Neuron (in vitro differentiated cells): ENCODE data around the gene PRUNE2.

Experiments used
- H2AFZ ChIP-seq: one replicate; pipeline ENCODE4 v1.6.1; 2013; ENCODE audit warnings: low read depth, mild to moderate bottlenecking, inconsistent platforms, low read length, moderate library complexity
- H3K27me3 ChIP-seq: one replicate; pipeline ENCODE4 v1.6.1; 2013; ENCODE audit warnings: low read length; ENCODE audit not compliant: insufficient read depth
- H3K36me3 ChIP-seq: one replicate; pipeline ENCODE4 v1.6.1; 2013; ENCODE audit warnings: low read length; ENCODE audit not compliant: insufficient read depth
- H3K4me1 ChIP-seq: one replicate; pipeline ENCODE4 v1.6.1; 2013; ENCODE audit warnings: low read length; ENCODE audit not compliant: insufficient read depth
- H3K4me3 ChIP-seq: 2 replicates; pipeline ENCODE4 v1.5.1; 2013; ENCODE audit warnings: mild to moderate bottlenecking, low read length, moderate library complexity
- H3K9me3 ChIP-seq: one replicate; pipeline ENCODE4 v1.6.1; 2013; ENCODE audit warnings: low read length

The PRUNE2 gene

DNA sequence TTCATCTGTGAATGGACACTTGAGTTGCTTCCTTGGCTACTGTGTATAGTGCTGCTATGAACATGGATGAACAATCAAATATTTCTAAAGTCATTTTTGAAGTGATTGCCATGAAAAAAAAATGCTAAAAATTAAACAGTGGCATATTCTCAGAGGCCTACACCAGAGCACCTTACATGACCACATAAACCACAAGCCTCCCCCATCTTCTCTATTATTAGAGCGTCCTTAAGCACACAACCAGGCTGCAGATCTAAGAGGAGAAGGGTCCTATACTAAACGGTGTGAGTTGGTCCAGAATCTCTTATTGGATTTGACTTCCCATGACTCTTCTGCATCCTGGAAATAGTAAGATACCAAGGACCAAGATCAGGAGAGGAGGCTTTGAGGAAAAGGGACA is 107.4 kb downstream of the PRUNE2 start:
- no peak overlapping the region for H2AFZ ChIP-seq
- no peak overlapping the region for H3K4me3 ChIP-seq
- no peaks in the 10 kb centered on the region for H3K9me3 ChIP-seq
- H3K27me3 ChIP-seq = no peaks in the 10 kb centered on the region
- no peaks in the 10 kb centered on the region for H3K4me1 ChIP-seq
- H3K36me3 ChIP-seq = no peaks in the 10 kb centered on the region

DNA sequence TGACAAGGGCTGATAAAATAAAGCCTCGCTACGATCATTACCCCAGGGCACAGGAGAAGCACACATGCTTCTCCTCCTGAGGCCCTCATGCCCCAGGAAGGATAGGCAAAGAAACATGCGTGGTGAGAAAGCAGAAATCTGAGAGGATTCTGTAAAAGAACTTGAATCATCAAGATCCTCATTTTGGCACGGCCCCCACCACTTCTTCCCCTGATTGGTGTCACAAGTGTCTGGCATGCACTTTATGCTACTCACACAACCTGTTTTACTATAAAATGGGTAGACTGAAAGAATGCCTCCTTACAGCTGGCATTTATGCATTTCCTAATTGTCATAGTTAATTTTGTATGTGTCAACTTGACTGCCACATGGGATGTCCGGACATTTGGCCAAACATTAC is 109.6 kb downstream of the PRUNE2 start:
- H3K36me3 ChIP-seq = no peaks in the 10 kb centered on the region
- H3K27me3 ChIP-seq = no peaks in the 10 kb centered on the region
- no peak overlapping the region for H3K4me3 ChIP-seq
- H2AFZ ChIP-seq = no peak overlapping the region
- no peaks in the 10 kb centered on the region for H3K4me1 ChIP-seq
- no peaks in the 10 kb centered on the region for H3K9me3 ChIP-seq

DNA sequence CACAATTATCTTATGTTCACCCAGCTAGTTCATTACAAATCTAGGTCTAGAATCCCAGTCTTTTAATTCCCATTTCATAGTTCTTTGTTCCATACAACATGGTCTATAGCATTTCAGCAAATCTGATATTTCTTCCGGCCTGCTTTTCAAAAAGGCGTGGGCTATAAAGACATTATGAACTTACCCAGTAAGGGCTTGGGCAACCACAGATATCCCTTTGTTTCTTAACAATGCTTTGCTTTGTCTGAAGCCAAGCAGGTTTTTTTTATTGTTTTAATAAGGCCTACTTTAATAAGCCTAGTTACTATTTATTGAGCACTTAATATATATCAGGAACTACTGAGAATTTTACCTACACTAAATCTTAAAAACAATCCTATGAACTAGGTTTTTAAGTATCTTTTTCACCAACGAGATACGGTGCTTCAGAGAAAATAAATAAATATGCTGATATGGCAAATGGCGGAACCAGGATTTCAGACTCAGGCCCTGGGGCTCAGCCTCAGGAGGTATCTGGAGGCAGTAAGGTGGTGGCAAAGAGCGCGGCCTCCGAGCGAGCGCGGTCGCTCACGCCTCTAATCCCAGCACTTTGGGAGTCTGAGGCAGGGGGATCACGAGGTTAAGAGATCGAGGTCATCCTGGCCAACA is 112.0 kb downstream of the PRUNE2 start:
- Histone ChIP-seq H3K4me3 (no peak overlapping the region), H3K36me3 (no peaks in the 10 kb centered on the region), H3K9me3 (no peaks in the 10 kb centered on the region), H3K4me1 (no peaks in the 10 kb centered on the region), H3K27me3 (no peaks in the 10 kb centered on the region), H2AFZ (no peak overlapping the region)

DNA sequence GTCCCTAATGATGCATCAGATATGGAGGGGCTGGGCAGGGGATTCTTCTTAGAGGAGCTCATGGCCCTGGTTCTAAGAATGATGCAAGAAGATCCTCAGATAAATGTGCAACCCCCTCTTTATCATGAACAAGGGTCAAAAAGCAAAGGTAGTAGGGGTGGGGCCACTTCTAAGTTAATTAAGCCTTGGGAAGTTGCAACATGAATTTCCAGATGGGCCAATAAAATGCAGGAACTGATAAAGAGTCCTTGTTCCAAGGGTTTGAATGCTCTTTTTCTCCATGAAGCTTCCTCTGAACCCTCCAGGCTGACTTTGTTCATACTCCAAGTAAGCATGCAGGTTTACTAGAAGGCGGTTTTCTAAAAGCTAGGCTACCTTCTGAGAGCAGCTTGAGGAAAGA is 116.1 kb downstream of the PRUNE2 start:
- Histone ChIP-seq H3K27me3 (no peaks in the 10 kb centered on the region), H3K4me3 (no peak overlapping the region), H3K36me3 (no peaks in the 10 kb centered on the region), H3K4me1 (no peaks in the 10 kb centered on the region), H3K9me3 (no peaks in the 10 kb centered on the region), H2AFZ (no peak overlapping the region)

DNA sequence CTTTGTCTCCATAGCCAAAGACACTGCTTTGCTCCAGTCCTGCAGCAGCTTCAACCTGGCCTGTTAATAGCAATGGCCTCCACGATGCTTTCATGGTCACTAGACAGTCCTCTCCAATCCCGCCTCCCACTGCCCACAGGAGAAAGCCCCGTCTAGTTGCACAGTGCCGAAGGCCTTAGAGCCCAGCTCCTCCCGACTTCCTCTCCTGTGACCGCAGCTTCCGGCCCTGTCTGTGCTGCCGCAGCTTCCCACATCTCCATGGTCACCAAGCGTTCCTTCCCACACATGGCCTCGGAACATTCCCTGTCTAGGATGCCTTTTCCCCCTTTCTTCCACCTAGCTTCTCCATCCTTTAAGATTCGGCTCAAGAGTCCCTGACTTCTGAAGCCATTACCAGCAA is 118.2 kb downstream of the PRUNE2 start:
- H3K27me3 ChIP-seq = no peaks in the 10 kb centered on the region
- H2AFZ ChIP-seq = no peak overlapping the region
- H3K4me1 ChIP-seq = no peaks in the 10 kb centered on the region

DNA sequence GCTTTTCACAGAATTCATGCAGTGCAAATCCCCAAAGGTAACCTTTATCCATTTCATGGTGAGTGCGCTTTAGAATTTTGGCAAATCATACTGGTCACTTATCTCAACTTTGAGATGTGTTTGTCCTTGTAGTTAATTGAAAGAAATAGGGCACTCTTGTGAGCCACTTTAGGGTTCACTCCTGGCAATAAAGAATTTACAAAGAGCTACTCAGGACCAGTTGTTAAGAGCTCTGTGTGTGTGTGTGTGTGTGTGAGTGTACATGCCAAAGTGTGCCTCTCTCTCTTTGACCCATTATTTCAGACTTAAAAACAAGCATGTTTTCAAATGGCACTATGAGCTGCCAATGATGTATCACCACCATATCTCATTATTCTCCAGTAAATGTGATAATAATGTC is 120.4 kb downstream of the PRUNE2 start:
- Histone ChIP-seq H3K4me1 (no peaks in the 10 kb centered on the region), H3K4me3 (no peak overlapping the region), H2AFZ (no peak overlapping the region), H3K9me3 (no peaks in the 10 kb centered on the region), H3K36me3 (no peaks in the 10 kb centered on the region), H3K27me3 (no peaks in the 10 kb centered on the region)

More for the DNA sequence above, 118.2 kb downstream of the PRUNE2 start:
- H3K9me3 ChIP-seq = no peaks in the 10 kb centered on the region
- H3K4me3 ChIP-seq = no peak overlapping the region
- H3K36me3 ChIP-seq = no peaks in the 10 kb centered on the region

DNA sequence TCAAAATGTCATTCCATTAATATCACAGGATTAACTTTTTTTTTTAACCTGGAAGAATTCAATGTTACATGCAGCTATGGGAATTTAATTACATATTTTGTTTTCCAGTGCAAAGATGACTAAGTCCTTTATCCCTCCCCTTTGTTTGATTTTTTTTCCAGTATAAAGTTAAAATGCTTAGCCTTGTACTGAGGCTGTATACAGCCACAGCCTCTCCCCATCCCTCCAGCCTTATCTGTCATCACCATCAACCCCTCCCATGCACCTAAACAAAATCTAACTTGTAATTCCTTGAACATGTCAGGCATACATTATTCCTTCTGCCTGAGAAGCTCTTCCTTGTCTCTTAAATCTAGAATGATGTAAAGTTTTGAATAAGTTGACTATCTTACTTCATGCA is 121.0 kb downstream of the PRUNE2 start:
- Histone ChIP-seq H3K4me3 (no peak overlapping the region), H2AFZ (no peak overlapping the region), H3K36me3 (no peaks in the 10 kb centered on the region), H3K4me1 (no peaks in the 10 kb centered on the region), H3K9me3 (no peaks in the 10 kb centered on the region), H3K27me3 (no peaks in the 10 kb centered on the region)

DNA sequence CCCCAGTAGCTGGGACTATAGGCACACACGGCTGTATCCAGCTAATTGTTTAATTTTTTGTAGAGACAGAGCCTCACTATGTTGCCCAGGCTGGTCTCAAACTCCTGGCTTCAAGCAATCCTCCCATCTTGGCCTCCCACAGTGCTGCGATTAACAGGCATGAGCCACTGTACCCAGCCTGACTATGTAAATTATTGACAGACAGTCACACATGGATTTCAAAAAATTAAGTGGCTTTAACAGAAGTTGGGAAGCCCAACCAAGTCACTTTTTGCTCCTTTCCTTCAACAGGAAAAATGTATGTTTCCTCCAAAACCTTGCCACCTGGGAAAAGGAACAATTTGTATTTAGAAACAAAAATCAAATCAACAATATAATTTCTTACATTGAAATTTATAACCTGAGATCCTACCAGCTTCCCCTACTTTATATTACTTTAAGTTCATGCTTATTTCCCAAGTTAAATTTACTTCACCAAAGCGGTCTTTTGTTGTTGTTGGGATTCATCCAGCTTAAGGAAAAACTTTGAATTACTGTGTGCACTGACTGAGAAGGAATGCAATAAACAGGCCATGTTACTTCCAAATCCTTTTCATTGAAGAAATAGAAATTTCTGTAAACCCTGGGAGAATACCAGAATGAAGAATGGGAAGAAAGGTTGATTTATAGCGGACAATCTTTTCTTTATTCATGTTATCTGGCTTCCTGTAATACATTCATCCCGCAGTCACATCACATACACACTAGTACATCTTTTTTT is 133.0 kb downstream of the PRUNE2 start:
- no peaks in the 10 kb centered on the region for H3K9me3 ChIP-seq
- H3K36me3 ChIP-seq = no peaks in the 10 kb centered on the region
- H3K27me3 ChIP-seq = no peaks in the 10 kb centered on the region
- H3K4me1 ChIP-seq = no peaks in the 10 kb centered on the region
- no peak overlapping the region for H3K4me3 ChIP-seq
- H2AFZ ChIP-seq = no peak overlapping the region

DNA sequence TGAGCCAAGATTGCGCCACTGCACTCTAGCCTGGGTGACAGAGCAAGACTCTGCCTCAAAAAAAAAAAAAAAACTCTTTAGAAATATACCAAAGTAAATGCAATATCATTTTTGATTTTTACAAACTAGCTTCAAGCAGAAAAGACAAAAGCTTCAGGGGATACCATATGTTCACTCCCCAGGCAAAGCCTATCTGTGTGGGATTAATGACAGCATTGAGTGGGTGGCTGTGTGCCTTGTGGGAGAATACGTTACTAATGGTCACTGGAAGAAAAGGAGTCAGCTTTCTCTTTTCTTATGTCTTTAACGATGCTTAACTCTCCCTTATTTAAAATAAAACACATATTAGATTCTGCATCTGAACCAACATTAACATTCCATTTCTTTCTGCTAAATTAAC is 139.8 kb downstream of the PRUNE2 start:
- Histone ChIP-seq H3K4me3 (no peak overlapping the region), H3K27me3 (no peaks in the 10 kb centered on the region), H3K4me1 (no peaks in the 10 kb centered on the region), H3K36me3 (no peaks in the 10 kb centered on the region), H2AFZ (no peak overlapping the region), H3K9me3 (no peaks in the 10 kb centered on the region)

DNA sequence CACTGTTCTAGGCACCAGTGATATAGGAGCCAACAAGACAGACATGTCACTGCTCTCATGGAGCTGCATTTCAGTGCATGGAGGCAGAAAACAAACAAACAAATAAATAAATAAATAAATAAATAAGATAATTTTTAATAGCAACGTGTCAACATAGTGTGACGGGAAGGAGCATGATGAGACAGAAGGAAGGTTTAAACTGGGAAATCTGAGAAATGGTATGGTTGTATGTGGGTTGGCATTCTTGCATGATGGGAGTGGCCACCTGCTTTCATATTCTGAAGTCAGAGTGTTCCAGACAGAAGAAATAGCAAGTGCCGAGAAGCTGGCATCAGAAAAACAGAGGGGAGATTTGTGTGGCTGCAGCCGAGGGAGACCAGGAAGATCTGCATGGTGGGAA is 141.8 kb downstream of the PRUNE2 start, which contains the start of gene PCA3:
Gene PCA3, plus strand, starts transcription at position 301 of the 400 bp plus-strand sequence.
- no peaks in the 10 kb centered on the region for H3K4me1 ChIP-seq
- no peak within 1 kb of the TSS for H3K4me3 ChIP-seq
- H3K9me3 ChIP-seq = no peaks in the 10 kb centered on the region
- H3K36me3 ChIP-seq = no peaks in the 10 kb centered on the region
- no peak within 1 kb of the TSS for H2AFZ ChIP-seq
- H3K27me3 ChIP-seq = no peaks in the 10 kb centered on the region

DNA sequence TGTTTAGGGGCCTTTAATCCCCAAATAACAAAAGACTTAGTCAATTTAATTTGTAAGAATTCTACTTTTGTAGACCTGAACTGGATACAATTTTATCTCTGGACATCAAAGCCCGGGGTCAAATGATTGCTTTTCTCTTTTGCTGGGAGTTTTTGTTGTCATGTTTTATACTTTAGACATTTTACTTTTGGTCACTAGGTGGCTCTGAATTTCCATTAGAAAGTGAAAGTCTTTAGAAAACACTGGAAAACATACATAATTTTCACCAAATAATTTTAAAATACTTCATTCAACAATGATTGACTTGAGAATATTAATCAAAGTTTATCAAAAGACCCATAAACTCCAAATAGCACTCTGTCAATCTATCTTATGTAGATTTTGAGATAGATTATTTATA is 144.5 kb downstream of the PRUNE2 start:
- no peak overlapping the region for H3K4me3 ChIP-seq
- no peaks in the 10 kb centered on the region for H3K4me1 ChIP-seq
- H2AFZ ChIP-seq = no peak overlapping the region
- no peaks in the 10 kb centered on the region for H3K9me3 ChIP-seq
- no peaks in the 10 kb centered on the region for H3K36me3 ChIP-seq
- no peaks in the 10 kb centered on the region for H3K27me3 ChIP-seq

DNA sequence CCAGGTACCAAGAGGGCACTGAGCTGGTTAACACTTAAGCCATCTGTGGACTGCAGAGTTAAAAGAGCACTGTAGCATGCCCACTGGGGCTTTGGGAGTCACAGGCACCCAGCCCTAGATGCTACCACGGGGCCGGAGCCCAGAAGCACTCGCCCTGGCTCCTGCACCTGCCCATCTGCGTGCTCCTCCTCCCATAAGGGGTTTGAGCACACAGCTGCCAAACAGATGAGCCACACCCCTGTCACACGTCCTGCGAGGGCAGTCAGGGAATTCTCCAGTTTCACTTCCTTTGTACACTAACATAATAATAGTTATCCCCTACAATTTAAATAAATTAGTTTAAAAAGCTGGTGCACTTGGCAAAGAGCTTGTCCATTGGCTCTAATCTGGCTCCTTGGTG is 146.2 kb downstream of the PRUNE2 start:
- H3K9me3 ChIP-seq = no peaks in the 10 kb centered on the region
- H3K4me3 ChIP-seq = no peak overlapping the region
- no peak overlapping the region for H2AFZ ChIP-seq
- no peaks in the 10 kb centered on the region for H3K4me1 ChIP-seq
- no peaks in the 10 kb centered on the region for H3K27me3 ChIP-seq
- no peaks in the 10 kb centered on the region for H3K36me3 ChIP-seq

DNA sequence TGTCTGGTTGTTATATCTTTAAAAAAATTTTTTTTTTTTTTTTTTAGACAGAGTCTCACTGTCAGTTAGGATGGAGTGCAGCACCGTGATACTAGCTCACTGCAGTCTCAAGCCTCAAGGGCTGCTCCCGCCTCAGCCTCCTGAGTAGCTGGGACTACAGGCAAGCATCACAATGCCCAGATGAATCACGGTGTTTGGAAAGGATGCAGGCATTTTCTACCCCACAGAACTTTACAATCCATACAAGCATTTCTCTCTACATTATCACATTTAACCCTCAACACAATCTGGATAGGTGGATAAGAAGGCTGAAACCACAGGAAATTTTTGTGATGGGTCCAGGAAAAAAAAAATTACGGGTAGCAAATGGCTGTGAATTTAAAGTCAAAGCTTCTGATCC is 147.4 kb downstream of the PRUNE2 start:
- no peaks in the 10 kb centered on the region for H3K27me3 ChIP-seq
- H3K36me3 ChIP-seq = no peaks in the 10 kb centered on the region
- no peaks in the 10 kb centered on the region for H3K9me3 ChIP-seq
- H2AFZ ChIP-seq = no peak overlapping the region
- H3K4me1 ChIP-seq = no peaks in the 10 kb centered on the region
- H3K4me3 ChIP-seq = no peak overlapping the region
